CD4-positive, alpha-beta T cell treated with Interleukin-21 for 1 hour (primary cell): ENCODE measurements around the gene LCA5.
"Not testable (repeated sequence)": the region's sequence is repeated elsewhere in the genome, so short reads cannot be mapped to it uniquely, and the experiment has no call there.

ENCODE experiments used
- DNase-seq: peaks from one replicate; pipeline ENCODE4 v3.0.0-alpha.2; 2020

Gene LCA5

GRCh38 chr6:79463621-79464050 is 73.6 kb downstream of the LCA5 start:
- no peak for DNase-seq

- no peak for DNase-seq
These were observed 76.0 kb downstream of the LCA5 start for GRCh38 chr6:79461205-79461604.

GRCh38 chr6:79455446-79455845 is 81.8 kb downstream of the LCA5 start:
- no peak for DNase-seq

GRCh38 chr6:79453558-79454042 is 83.6 kb downstream of the LCA5 start:
- no peak for DNase-seq

GRCh38 chr6:79450984-79451383 is 86.2 kb downstream of the LCA5 start:
- DNase-seq = no peak

- DNase-seq = no peak
These were observed 91.2 kb downstream of the LCA5 start for GRCh38 chr6:79446006-79446405.

GRCh38 chr6:79443876-79444275 is 93.4 kb downstream of the LCA5 start:
- not testable (repeated sequence) for DNase-seq

GRCh38 chr6:79441192-79441591 is 96.0 kb downstream of the LCA5 start:
- DNase-seq = no peak

GRCh38 chr6:79440598-79440997 is 96.6 kb downstream of the LCA5 start:
- no peak for DNase-seq

- no peak for DNase-seq
These were observed 99.2 kb downstream of the LCA5 start for GRCh38 chr6:79438030-79438429.

GRCh38 chr6:79436241-79436640 is 101.0 kb downstream of the LCA5 start:
- DNase-seq = no peak

- DNase-seq = no peak
These were observed 101.5 kb downstream of the LCA5 start for GRCh38 chr6:79435746-79436145.
